Urinary bladder (tissue), 4 donors: ENCODE measurements around the gene TEF. TPM values are rescaled to one million over a fixed set of nuclear protein-coding genes. Genes with fewer than 3 reads are reported as not detected.

Experiments
- DNase-seq: peaks from one replicate; pipeline ENCODE4 v3.0.0-alpha.2; 2015; ENCODE audit errors: extremely low spot score
- H3K27ac ChIP-seq: one replicate; pipeline ENCODE4 v1.5.1; 2013; ENCODE audit warnings: low read depth, mild to moderate bottlenecking, moderate library complexity
- H3K36me3 ChIP-seq: one replicate; pipeline ENCODE4 v1.6.1; 2013; ENCODE audit warnings: mild to moderate bottlenecking, moderate library complexity; ENCODE audit not compliant: insufficient read depth
- H3K4me1 ChIP-seq: one replicate; pipeline ENCODE4 v1.6.1; 2013; ENCODE audit warnings: mild to moderate bottlenecking, moderate library complexity; ENCODE audit not compliant: insufficient read depth
- H3K4me3 ChIP-seq: one replicate; pipeline ENCODE4 v1.5.1; 2013; ENCODE audit warnings: low read depth, low read length
- WGBS: extraction: QIAGEN DNeasy Blood & Tissue Kit; methylation state at CpG from one replicate; pipeline ENCODE4 v1.1.7; 2013; 5-methylcytosine and 5-hydroxymethylcytosine counted together
- polyA plus RNA-seq: library from polyadenylated mRNA; stranded (reverse); fragments of 200-250 nt; gene quantifications from one replicate; pipeline ENCODE4 v1.2.3, GENCODE V29; 2013
- small RNA-seq: library from RNA; depleted of rRNA; stranded (forward); fragments of <200 nt; gene quantifications from one replicate; pipeline ENCODE3, GENCODE V24; 2014
- total RNA-seq: library from RNA; depleted of rRNA; stranded (reverse); fragments of >200 nt; gene quantifications from one replicate; pipeline ENCODE4 v1.2.3, GENCODE V29; 2014
- donor health status: healthy with polysubstance abuse.
- donor health status: healthy.

TEF gene
- total and polyA plus RNA-seq, 2 donors, result 9.0 to 32.1 TPM

DNA sequence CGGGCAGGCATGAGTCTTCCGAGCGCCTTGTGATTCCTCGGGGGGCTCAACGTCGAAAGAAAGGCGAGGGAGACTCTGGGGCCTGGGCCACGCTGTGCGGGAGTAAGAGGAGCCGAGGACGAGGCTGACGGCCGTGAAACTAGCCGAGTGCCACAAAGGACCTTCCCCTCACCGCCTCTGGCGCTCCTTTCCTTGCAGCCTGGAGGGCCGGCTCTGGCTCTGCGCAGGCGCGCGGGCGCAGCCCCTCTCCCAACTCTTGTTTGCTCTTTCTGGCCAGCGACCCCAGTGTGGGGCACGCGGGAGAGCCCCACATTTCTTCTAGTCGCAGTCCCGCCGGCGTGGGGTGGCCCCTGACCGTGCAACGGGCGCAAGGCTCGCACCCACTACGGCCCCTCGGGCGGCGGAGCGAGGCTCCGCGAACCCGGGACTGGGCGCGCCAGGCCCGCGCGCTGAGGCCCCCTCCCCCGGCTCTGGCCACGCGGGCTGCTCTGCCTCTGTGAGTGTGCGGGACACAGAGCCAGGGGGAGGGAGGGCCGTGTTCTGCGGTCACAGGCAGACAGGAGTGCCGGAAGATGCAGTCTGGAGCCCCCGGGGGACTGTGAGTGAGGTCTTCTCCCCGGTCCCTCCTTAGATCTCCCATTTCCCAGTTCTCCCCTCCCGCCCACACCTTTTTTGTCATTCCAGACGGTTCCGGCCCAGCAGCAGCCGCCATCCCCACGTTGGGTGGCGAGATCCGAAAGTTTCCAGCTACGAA, 65.9 kb downstream of the TEF start:
- under 1% methylated on average over 63 of the region's 63 CpGs for WGBS
- no peaks in the 10 kb centered on the region for H3K36me3 ChIP-seq
- H3K4me3 ChIP-seq, result peak overlapping the region; percentile 60
- peak; percentile 36 for DNase-seq
- peak overlapping the region; percentile 97 for H3K27ac ChIP-seq
- H3K4me1 ChIP-seq, result no peaks in the 10 kb centered on the region

DNA sequence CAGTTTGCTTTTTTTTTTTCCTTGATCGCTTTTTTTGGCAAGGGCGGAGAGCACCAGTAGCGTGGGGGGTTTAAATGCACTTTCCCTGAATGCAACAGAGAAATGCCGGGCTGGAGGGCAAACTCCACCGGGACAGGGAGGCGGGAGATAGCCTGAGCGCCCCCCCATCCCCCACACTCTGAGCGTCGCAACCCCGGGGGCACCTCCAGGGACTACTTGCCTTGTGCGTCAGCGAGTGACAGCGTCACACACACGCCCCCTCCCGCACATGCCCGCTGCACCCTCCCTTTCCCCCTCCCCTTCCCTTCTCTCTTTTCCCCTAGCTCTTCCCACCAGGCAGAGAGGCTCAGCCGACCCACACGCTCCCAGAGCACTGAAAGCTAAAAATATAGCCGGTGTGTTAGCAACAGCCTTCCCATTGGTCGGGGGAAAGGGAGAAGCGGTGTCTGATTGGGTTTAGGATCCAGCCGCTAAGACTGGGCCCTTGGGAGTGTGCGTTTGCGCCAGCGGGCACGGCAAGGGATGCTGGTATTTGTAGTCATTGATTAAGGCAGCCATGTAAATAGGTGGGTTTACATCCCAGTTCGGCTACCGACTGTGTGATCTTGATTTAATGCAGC, 66.6 kb downstream of the TEF start:
- no peaks in the 10 kb centered on the region for H3K36me3 ChIP-seq
- peak overlapping the region; percentile 97 for H3K27ac ChIP-seq
- H3K4me1 ChIP-seq, result no peaks in the 10 kb centered on the region
- peak overlapping the region; percentile 60 for H3K4me3 ChIP-seq
- peak; percentile 100 for DNase-seq
- WGBS, result under 1% methylated on average over 28 of the region's 28 CpGs

Small RNA genes within 50 kb of the gene (small RNA-seq; reads per million reads assigned to genes)
- not detected for gene RNU6-495P

Other genes with a start within 250 kb of the TEF start
- gene L3MBTL2, start 176.6 kb upstream of the TEF start, total RNA-seq, result 12.4 TPM
- 21.7 TPM for gene L3MBTL2, start 176.6 kb upstream of the TEF start, polyA plus RNA-seq
- gene CHADL, start 141.0 kb upstream of the TEF start, total RNA-seq, result 1.8 TPM
- gene CHADL, start 141.0 kb upstream of the TEF start, polyA plus RNA-seq, result 3.5 TPM
- gene RANGAP1, start 95.8 kb upstream of the TEF start, total RNA-seq, result 15.0 TPM
- gene RANGAP1, start 95.8 kb upstream of the TEF start, polyA plus RNA-seq, result 41.8 TPM
- gene ZC3H7B, start 80.4 kb upstream of the TEF start, total RNA-seq, result 30.0 TPM
- 42.1 TPM for gene ZC3H7B, start 80.4 kb upstream of the TEF start, polyA plus RNA-seq
- gene TOB2, start 64.9 kb downstream of the TEF start, total RNA-seq, result 20.9 TPM
- 34.0 TPM for gene TOB2, start 64.9 kb downstream of the TEF start, polyA plus RNA-seq
- 37.3 TPM for gene PHF5A, start 86.8 kb downstream of the TEF start, total RNA-seq
- 38.1 TPM for gene PHF5A, start 86.8 kb downstream of the TEF start, polyA plus RNA-seq
- 41.8 TPM for gene ACO2, start 87.2 kb downstream of the TEF start, total RNA-seq
- gene ACO2, start 87.2 kb downstream of the TEF start, polyA plus RNA-seq, result 84.6 TPM
- gene POLR3H, start 162.5 kb downstream of the TEF start, total RNA-seq, result 12.8 TPM
- gene POLR3H, start 162.5 kb downstream of the TEF start, polyA plus RNA-seq, result 25.1 TPM
- gene CSDC2, start 179.1 kb downstream of the TEF start, total RNA-seq, result 1.1 TPM
- gene CSDC2, start 179.1 kb downstream of the TEF start, polyA plus RNA-seq, result 15.1 TPM
- gene PMM1, start 207.9 kb downstream of the TEF start, total RNA-seq, result 8.8 TPM
- 63.2 TPM for gene PMM1, start 207.9 kb downstream of the TEF start, polyA plus RNA-seq
- 12.7 TPM for gene DESI1, start 239.1 kb downstream of the TEF start, total RNA-seq
- 14.5 TPM for gene DESI1, start 239.1 kb downstream of the TEF start, polyA plus RNA-seq
- 199 TPM for gene XRCC6, start 239.4 kb downstream of the TEF start, total RNA-seq
- gene XRCC6, start 239.4 kb downstream of the TEF start, polyA plus RNA-seq, result 195 TPM